ENCODE data around the gene C1QTNF6.

- TF ChIP-seq SNAI2 (CRISPR knock-in tag; IDR thresholded peaks at IDR 0.05) (no peak), ZC3H10 (CRISPR knock-in tag; IDR thresholded peaks at IDR 0.05) (no peak), GLIS3 (CRISPR knock-in tag; IDR thresholded peaks at IDR 0.05) (no peak), ISL1 (CRISPR knock-in tag; IDR thresholded peaks at IDR 0.05) (no peak), OSR1 (CRISPR knock-in tag; IDR thresholded peaks at IDR 0.05) (no peak), CSDC2 (CRISPR knock-in tag; IDR thresholded peaks at IDR 0.05) (no peak), ZFP30 (CRISPR knock-in tag; IDR thresholded peaks at IDR 0.05) (no peak), RARB (CRISPR knock-in tag; IDR thresholded peaks at IDR 0.05) (no peak), ZFP3 (CRISPR knock-in tag; IDR thresholded peaks at IDR 0.05) (no peak), BACH2 (CRISPR knock-in tag; IDR thresholded peaks at IDR 0.05; ENCODE audit: borderline replicate concordance) (no peak)
- TF ChIP-seq, protein P1, sequence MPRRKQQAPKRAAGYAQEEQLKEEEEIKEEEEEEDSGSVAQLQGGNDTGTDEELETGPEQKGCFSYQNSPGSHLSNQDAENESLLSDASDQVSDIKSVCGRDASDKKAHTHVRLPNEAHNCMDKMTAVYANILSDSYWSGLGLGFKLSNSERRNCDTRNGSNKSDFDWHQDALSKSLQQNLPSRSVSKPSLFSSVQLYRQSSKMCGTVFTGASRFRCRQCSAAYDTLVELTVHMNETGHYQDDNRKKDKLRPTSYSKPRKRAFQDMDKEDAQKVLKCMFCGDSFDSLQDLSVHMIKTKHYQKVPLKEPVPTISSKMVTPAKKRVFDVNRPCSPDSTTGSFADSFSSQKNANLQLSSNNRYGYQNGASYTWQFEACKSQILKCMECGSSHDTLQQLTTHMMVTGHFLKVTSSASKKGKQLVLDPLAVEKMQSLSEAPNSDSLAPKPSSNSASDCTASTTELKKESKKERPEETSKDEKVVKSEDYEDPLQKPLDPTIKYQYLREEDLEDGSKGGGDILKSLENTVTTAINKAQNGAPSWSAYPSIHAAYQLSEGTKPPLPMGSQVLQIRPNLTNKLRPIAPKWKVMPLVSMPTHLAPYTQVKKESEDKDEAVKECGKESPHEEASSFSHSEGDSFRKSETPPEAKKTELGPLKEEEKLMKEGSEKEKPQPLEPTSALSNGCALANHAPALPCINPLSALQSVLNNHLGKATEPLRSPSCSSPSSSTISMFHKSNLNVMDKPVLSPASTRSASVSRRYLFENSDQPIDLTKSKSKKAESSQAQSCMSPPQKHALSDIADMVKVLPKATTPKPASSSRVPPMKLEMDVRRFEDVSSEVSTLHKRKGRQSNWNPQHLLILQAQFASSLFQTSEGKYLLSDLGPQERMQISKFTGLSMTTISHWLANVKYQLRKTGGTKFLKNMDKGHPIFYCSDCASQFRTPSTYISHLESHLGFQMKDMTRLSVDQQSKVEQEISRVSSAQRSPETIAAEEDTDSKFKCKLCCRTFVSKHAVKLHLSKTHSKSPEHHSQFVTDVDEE (CRISPR knock-in tag; IDR thresholded peaks at IDR 0.05), result no peak
- TF ChIP-seq, protein P2, sequence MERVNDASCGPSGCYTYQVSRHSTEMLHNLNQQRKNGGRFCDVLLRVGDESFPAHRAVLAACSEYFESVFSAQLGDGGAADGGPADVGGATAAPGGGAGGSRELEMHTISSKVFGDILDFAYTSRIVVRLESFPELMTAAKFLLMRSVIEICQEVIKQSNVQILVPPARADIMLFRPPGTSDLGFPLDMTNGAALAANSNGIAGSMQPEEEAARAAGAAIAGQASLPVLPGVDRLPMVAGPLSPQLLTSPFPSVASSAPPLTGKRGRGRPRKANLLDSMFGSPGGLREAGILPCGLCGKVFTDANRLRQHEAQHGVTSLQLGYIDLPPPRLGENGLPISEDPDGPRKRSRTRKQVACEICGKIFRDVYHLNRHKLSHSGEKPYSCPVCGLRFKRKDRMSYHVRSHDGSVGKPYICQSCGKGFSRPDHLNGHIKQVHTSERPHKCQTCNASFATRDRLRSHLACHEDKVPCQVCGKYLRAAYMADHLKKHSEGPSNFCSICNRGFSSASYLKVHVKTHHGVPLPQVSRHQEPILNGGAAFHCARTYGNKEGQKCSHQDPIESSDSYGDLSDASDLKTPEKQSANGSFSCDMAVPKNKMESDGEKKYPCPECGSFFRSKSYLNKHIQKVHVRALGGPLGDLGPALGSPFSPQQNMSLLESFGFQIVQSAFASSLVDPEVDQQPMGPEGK (CRISPR knock-in tag; IDR thresholded peaks at IDR 0.05; ENCODE audit: borderline replicate concordance), result no peak
- TF ChIP-seq, protein P3, sequence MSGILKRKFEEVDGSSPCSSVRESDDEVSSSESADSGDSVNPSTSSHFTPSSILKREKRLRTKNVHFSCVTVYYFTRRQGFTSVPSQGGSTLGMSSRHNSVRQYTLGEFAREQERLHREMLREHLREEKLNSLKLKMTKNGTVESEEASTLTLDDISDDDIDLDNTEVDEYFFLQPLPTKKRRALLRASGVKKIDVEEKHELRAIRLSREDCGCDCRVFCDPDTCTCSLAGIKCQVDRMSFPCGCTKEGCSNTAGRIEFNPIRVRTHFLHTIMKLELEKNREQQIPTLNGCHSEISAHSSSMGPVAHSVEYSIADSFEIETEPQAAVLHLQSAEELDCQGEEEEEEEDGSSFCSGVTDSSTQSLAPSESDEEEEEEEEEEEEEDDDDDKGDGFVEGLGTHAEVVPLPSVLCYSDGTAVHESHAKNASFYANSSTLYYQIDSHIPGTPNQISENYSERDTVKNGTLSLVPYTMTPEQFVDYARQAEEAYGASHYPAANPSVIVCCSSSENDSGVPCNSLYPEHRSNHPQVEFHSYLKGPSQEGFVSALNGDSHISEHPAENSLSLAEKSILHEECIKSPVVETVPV (CRISPR knock-in tag; IDR thresholded peaks at IDR 0.05), result no peak
Observed at GRCh38 chr22:37182101-37182948, 5.7 kb downstream of the C1QTNF6 start.
